SKM-1 treated with dmso at 0.1 percent for 144 hours (cell line): ENCODE measurements around the gene ZC3H13.
A peak's percentile ranks its signal among the peaks of the same experiment; 100 is the strongest.

ENCODE experiments used
- DNase-seq: peaks from one replicate; lab custom pipeline; 2025; ENCODE audit not compliant: unreplicated experiment; lab: John Stamatoyannopoulos, UW

ZC3H13 gene

DNA sequence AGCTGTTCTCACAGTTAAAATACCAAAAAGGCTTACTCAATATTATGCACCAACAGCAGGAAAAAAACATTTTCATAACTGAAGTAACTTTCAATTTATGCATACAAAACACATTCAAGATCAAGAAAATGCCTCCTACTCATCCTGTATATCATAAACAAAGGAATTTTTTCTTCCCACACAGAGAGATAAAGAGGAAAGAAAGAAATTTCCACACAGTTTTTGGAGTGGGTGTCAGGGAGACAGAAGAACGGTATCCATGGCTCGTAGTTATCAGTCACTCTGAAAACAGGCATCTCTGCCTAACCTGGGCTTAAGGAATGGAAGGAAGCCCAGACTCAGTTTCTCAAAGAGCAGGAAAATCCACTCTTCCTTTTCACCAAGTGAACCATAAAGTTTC, 108.6 kb downstream of the ZC3H13 start:
- no peak for DNase-seq

DNA sequence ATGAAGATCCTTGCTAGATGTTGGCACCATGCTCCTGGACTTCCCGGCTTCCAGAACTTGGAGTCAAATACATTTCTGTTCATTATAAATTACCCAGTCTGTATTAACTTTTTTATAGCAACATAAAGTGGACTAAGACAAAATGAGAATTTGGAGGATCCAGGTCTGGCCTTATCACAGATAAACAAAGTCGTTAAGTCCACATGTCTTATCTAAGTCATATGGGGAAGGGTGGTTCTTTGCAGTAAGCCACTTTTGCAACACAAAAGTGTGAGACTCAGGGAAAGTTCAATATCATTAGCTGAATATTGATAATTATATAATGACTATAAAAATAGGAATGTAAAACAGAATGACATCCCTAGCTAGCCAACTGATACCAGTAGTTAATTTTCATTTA, 109.4 kb downstream of the ZC3H13 start:
- no peak for DNase-seq

DNA sequence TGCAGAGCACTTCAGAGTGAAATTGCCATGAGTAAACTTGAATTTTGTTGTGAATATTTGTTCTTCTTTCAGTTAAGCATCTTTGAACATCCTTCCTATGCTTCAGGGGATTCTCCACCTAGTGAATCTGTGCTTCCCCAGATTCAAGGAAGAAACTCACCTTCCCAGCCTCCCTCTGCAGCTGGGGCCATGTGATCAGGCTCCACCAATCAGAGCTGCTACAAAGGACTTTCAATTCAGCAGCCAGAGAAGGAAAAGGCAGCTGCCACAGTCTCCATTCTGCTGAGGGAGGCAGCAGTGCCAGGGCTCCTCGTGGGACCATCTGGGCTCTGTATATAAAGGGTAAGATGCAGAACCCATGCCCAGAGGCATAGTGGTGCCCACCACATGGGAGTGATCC, 111.3 kb downstream of the ZC3H13 start:
- DNase-seq: no peak

- no peak for DNase-seq
Measured at GRCh38 chr13:45940061-45940460, 112.5 kb downstream of the ZC3H13 start.

GRCh38 chr13:45936621-45937020, 115.9 kb downstream of the ZC3H13 start:
- DNase-seq: no peak

DNA sequence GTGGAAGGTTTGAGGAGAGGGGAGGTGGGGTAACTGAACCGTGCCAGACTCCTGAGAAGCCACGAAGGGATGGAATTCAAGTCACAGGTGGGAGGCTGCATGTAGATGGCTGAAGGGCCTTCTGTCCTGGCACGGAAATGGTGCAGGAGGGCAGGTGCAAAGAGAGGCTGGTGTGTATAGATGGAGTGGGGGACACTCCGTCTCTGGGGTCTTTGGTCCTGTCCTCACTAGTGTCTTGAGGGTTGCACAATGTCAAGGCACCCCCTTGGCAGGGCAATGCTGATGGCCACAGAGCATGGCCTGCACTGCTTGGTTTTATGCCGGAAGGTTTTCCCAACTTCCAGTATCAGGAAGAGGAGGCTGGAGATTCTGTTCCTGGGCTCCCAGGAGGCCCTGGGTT, 118.3 kb downstream of the ZC3H13 start:
- no peak for DNase-seq

DNA sequence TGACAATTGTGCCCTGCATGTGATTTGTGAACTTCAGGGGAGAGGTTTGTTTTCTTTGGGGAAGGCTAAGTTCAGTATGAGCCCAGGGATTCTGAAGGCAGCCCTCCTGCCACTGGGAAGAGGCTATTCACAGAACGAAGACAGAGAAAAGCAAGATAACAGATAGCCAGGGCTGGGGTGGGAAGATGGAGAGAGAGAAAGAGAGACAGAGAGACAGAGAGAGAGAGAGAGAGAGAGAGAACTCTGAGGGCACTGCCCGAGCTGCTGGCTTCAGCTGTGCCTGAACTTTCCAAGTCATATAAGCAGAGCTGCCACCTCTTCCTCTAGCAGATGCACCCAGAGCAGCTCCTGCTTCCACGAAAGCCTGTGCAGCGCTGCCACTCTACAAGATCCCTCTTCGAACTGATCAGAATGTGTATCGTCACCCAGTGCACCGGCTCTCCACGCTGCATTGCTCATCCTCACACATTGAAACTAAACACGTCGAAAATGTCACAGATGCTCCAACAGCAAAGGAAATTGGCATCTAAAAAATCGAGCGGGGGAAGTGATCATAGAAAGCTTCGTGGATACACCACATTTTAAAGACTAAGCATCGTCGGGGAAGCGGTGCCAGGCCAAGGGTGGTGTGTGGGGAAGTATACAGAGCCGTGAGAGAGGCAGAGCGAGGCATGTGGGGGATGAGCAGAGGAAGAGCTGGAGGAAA, 119.2 kb downstream of the ZC3H13 start:
- DNase-seq: no peak

- peak; percentile 94 for DNase-seq
Measured at GRCh38 chr13:45932676-45933075, 119.9 kb downstream of the ZC3H13 start.

- no peak for DNase-seq
Measured at GRCh38 chr13:45932172-45932571, 120.4 kb downstream of the ZC3H13 start.

DNA sequence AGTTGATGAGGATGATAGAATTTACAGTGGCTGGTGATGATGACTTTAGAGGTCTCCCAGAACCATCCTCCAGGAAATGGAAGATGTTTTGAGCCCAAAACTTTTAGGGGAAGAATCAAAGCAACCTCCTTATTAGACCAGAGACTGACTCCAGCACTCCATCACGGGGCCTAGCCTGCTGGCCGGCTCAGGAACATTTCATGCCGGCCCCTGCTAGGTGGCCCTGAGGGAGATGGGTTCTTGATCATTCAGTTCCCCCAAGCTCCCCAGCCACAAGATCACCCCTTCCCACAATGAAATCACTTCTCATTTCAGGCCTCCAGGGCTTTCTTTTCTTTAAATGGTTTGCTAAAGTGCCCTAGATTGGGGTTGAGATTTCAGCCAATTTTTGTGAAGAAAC, 121.3 kb downstream of the ZC3H13 start:
- no peak for DNase-seq

GRCh38 chr13:45930177-45930576, 122.4 kb downstream of the ZC3H13 start:
- DNase-seq: no peak

DNA sequence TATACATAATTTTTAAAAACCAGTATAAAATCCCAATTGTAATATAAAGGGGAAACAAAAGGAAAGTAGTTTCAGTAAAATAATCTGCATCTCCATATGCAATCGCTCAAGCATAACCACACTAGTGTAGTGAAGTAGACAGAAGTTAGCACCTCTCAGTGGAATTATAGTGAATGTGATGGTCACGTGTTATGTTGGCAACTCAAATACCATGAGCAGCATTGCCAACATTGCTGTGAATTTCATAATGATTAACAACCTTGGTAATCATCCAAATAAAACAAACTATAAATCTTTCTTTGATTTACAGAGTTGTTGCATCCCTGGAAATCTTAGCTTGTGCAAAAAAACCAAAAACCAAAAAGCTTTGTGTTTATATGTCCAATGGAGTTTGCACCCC, 123.7 kb downstream of the ZC3H13 start:
- no peak for DNase-seq

DNA sequence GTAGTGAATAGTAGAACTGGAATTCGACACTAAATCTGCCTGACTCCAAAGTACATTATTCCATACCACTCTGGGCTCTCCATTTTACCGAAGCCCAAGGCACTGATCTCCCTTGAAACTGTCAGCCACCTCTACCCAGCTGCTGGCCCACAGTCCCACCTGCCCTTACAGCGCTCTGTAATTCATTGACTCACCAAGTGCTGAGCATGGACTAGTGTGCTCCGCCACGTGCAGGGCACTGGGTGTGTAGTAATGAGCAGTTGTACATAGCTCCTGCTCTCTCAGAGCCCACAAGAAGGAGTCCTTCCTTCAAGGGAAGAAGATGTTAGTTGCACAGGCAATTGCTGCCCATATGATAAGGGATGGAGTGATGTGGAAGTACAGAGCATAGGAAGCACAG, 124.4 kb downstream of the ZC3H13 start:
- DNase-seq: no peak

GRCh38 chr13:45926741-45927140, 125.8 kb downstream of the ZC3H13 start:
- DNase-seq: no peak

DNA sequence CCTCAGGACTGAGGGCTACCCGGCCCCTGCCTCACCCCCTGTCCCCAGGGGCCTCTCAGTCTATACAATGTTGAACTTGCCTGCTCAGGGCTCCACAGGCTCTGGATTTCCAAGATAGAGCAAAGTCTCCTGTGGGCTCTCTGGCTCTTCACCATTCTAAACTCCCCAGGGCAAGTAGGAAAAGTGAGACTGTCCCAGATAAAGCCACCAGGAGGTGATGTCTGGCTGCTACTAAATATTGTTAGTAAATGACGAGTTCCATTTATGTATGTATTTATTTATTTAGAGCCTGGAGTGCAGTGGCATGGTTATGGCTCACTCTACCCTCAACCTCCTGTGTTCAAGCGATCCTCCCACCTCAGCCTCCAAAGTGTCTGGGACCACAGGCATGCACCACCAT, 127.4 kb downstream of the ZC3H13 start:
- no peak for DNase-seq

DNA sequence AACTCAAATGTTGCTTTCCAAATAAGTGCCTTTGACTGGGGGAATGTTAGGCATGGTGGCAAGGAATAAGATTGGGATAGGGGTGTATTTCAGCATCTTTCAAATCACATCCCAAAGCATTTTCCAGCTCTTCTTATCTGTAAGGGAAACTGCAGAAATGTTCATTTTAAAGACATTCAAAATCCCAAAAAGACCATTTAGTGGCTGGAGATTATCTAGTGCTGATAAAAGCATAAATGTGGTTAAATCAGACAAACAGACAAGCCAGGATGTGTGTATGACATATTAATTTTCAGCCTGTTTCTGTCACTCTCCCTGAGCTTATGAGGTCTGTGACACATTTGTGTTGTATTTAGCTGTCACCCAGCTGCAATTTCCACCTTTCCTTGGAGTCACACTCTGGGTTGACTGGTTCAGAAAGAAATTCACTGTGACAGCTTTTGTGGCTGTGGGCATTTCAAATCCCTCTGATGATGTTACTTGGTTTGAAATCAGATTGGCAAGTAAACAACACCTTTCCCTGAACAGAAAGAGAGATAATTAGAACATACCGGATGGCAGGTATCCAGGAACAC, 131.3 kb downstream of the ZC3H13 start:
- no peak for DNase-seq

DNA sequence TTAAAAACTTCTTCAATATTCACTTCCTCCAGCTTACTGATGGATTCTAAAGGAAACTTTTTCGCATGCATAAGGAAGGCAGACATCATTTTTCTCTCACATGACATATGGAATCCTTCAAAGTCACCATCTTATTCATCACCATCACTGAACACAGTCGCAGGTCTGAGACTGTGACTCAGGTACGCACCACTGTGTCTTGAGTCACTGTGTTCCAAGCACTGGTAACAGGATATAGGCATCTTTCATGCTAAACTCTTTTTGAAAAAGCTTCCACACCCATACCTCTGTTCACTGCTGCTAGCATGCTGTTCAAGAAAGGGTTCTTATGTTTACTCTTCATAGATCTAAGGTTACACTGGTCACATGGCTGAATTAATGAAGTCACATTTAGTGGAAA, 133.9 kb downstream of the ZC3H13 start:
- DNase-seq: no peak

DNA sequence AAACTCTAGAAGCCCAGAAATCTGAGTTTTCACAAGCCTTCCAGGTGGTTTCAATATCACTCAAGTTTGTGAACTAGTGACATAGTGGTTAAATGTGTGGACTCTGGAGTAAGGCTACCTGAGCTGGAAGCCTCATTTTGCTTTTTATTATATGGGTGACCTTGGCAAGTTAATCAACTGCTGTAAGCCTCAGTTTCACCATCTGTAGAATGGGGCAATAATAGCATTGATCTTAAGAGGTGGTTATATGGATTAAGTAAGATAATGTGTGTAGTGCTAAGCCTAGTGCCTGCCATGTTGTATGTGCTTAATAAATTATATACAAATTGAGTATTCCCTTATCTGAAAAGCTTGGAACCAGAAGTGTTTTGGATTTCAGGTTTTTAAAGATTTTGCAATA, 135.5 kb downstream of the ZC3H13 start:
- no peak for DNase-seq

DNA sequence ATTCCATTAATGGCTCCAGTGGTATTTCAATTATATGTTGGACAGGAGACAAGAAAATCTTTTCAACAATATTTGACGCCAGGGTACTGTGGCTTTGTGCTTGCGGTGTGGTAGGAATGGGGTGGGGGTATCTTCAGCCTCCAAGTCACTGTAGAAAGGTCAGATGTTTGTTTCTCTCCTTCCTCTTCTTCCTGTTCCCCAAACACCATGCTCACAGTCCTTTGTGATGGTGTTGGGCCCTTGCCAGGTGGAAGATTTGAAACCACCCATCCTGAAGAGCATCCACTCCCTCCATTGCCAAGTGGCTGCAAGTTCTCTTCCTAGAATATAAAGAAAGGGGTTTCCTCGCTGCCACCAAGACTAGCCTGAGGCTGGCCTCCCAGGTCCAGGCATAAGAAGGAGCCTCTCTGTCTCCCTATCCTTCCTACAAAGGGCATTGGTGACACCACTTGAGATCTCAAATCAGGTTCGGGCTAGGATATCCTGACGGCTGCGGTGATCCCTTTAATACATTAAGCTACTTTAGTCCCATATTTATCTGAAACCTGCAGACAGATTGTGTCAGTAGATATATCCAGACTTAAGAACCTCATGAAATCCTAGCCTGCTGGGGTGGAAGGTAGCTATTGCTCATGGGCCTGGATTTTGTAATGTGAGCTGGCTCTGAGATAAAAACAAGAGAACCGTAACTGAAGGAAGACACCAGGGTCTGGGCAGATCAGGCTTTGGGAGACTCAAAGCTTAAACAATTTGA, 136.7 kb downstream of the ZC3H13 start:
- DNase-seq: no peak

- no peak for DNase-seq
Measured at GRCh38 chr13:45909673-45910072, 142.9 kb downstream of the ZC3H13 start.

- DNase-seq: no peak
Measured at GRCh38 chr13:45909089-45909488, 143.5 kb downstream of the ZC3H13 start.

GRCh38 chr13:45907503-45907902, 145.0 kb downstream of the ZC3H13 start:
- no peak for DNase-seq
